WTC11 (cell line): ENCODE data around the gene ARMC9. TPM values are rescaled to one million over a fixed set of nuclear protein-coding genes. Genes with fewer than 3 reads are reported as not detected.

Source experiments
- ATAC-seq: fragments of 200-7000 bp; cut with Tn5 transposase; 2 replicates; pipeline ENCODE4 v1.10.0; 2021; ENCODE audit warnings: mild to moderate bottlenecking, moderate library complexity
- CTCF ChIA-PET: fragments of 300-600 bp; sonication (Branson Sonifier 250); formaldehyde crosslinking; loops from one replicate; lab custom pipeline; 2021; ENCODE audit warnings: antibody characterized with exemption; lab: Charles Lee
- POLR2A ChIA-PET: fragments of 350-600 bp; sonication (Branson Sonifier 250); formaldehyde crosslinking; loops from one replicate; lab custom pipeline; 2021; ENCODE audit warnings: antibody characterized with exemption; lab: Charles Lee
- DNase-seq: peaks from one replicate; pipeline ENCODE4 v3.0.0; 2021; ENCODE audit warnings: low spot score
- H3K27ac Mint-ChIP-seq: 2 replicates; pipeline ENCODE4 v1.8.0; 2021; ENCODE audit warnings: mixed read lengths
- H3K27me3 Mint-ChIP-seq: 2 replicates; pipeline ENCODE4 v1.8.0; 2021; ENCODE audit warnings: low read depth, mild to moderate bottlenecking, moderate library complexity, mixed read lengths
- H3K36me3 Mint-ChIP-seq: 2 replicates; pipeline ENCODE4 v1.8.0; 2021; ENCODE audit warnings: mixed read lengths
- H3K4me1 Mint-ChIP-seq: 2 replicates; pipeline ENCODE4 v1.8.0; 2022; ENCODE audit warnings: mixed read lengths
- H3K4me3 Mint-ChIP-seq: 2 replicates; pipeline ENCODE4 v1.8.0; 2021; ENCODE audit warnings: mild to moderate bottlenecking, moderate library complexity, mixed read lengths
- H3K9me3 Mint-ChIP-seq: 2 replicates; pipeline ENCODE4 v1.8.0; 2021; ENCODE audit warnings: mixed read lengths
- AR ChIP-seq: fragments of 250-450 bp; sonication (Bioruptor Pico); IDR thresholded peaks from 2 replicates; pipeline ENCODE4 v1.9.0; 2021; ENCODE audit warnings: mild to moderate bottlenecking
- ATF1 ChIP-seq: sonication (generic); formaldehyde crosslinking; IDR thresholded peaks from 2 replicates; pipeline ENCODE4 v1.8.1; 2023; ENCODE audit warnings: mild to moderate bottlenecking, moderate library complexity, missing genetic modification reagents
- ATF3 ChIP-seq: sonication (generic); formaldehyde crosslinking; conservative IDR thresholded peaks from 2 replicates; pipeline ENCODE4 v1.8.1; 2022; ENCODE audit warnings: mild to moderate bottlenecking, missing genetic modification reagents
- E2F1 ChIP-seq: sonication (generic); formaldehyde crosslinking; IDR thresholded peaks from 2 replicates; pipeline ENCODE4 v1.8.0; 2022; ENCODE audit warnings: mild to moderate bottlenecking, missing genetic modification reagents
- ELF4 ChIP-seq: sonication (generic); formaldehyde crosslinking; IDR thresholded peaks from 2 replicates; pipeline ENCODE4 v1.8.1; 2022; ENCODE audit warnings: low read depth, mild to moderate bottlenecking, moderate library complexity, missing genetic modification reagents
- EMX1 ChIP-seq: fragments of 250-450 bp; sonication (Bioruptor Pico); IDR thresholded peaks from 2 replicates; pipeline ENCODE4 v1.8.0; 2021; ENCODE audit warnings: mild to moderate bottlenecking
- FOXP4 ChIP-seq: sonication (generic); formaldehyde crosslinking; IDR thresholded peaks from 2 replicates; pipeline ENCODE4 v1.8.0; 2022; ENCODE audit warnings: mild to moderate bottlenecking, missing genetic modification reagents
- GRHL2 ChIP-seq: fragments of 250-450 bp; sonication (Bioruptor Pico); IDR thresholded peaks from 2 replicates; pipeline ENCODE4 v1.8.0; 2022; ENCODE audit warnings: mild to moderate bottlenecking, moderate library complexity; ENCODE audit not compliant: insufficient replicate concordance, severe bottlenecking
- MAX ChIP-seq: sonication (generic); formaldehyde crosslinking; IDR thresholded peaks from 2 replicates; pipeline ENCODE4 v1.8.0; 2022; ENCODE audit warnings: mild to moderate bottlenecking, missing genetic modification reagents
- MLX ChIP-seq: sonication (generic); formaldehyde crosslinking; IDR thresholded peaks from 2 replicates; pipeline ENCODE4 v1.8.1; 2023; ENCODE audit warnings: mild to moderate bottlenecking, missing genetic modification reagents, moderate library complexity
- NR1H2 ChIP-seq: sonication (generic); formaldehyde crosslinking; IDR thresholded peaks from 2 replicates; pipeline ENCODE4 v1.9.0; 2021; ENCODE audit warnings: mild to moderate bottlenecking, moderate library complexity, missing genetic modification reagents
- NR2C2 ChIP-seq: sonication (generic); formaldehyde crosslinking; IDR thresholded peaks from 2 replicates; pipeline ENCODE4 v1.8.0; 2022; ENCODE audit warnings: mild to moderate bottlenecking, missing genetic modification reagents
- SMAD3 ChIP-seq: sonication (generic); formaldehyde crosslinking; IDR thresholded peaks from 2 replicates; pipeline ENCODE4 v1.8.0; 2022; ENCODE audit warnings: missing genetic modification reagents, mild to moderate bottlenecking, borderline replicate concordance
- ZNF121 ChIP-seq: sonication (generic); formaldehyde crosslinking; IDR thresholded peaks from 2 replicates; pipeline ENCODE4 v1.8.0; 2023; ENCODE audit warnings: missing genetic modification reagents
- ZNF138 ChIP-seq: sonication (generic); formaldehyde crosslinking; conservative IDR thresholded peaks from 2 replicates; pipeline ENCODE4 v1.8.1; 2022; ENCODE audit warnings: mild to moderate bottlenecking, moderate library complexity, missing genetic modification reagents
- ZNF396 ChIP-seq: fragments of 250-450 bp; sonication (Bioruptor Pico); IDR thresholded peaks from 2 replicates; pipeline ENCODE4 v1.8.0; 2021; ENCODE audit warnings: mild to moderate bottlenecking, moderate library complexity, borderline replicate concordance
- ZNF532 ChIP-seq: fragments of 250-450 bp; sonication (Bioruptor Pico); IDR thresholded peaks from 2 replicates; pipeline ENCODE4 v1.9.0; 2021; ENCODE audit warnings: mild to moderate bottlenecking, borderline replicate concordance
- ZNF671 ChIP-seq: fragments of 250-450 bp; sonication (Bioruptor Pico); IDR thresholded peaks from 2 replicates; pipeline ENCODE4 v1.8.0; 2021; ENCODE audit warnings: mild to moderate bottlenecking
- ZSCAN18 ChIP-seq: fragments of 250-450 bp; sonication (Bioruptor Pico); IDR thresholded peaks from 2 replicates; pipeline ENCODE4 v2.1.2; 2022; ENCODE audit warnings: mild to moderate bottlenecking, moderate library complexity
- total RNA-seq: library from RNA; stranded (reverse); gene quantifications from 3 replicates; pipeline ENCODE4 v1.2.3, GENCODE V29; 2021

ARMC9 gene
- total RNA-seq, 1 experiment from 2014 or later, result 34.9 TPM

- ChIA-PET POLR2A (interaction anchor here (0.5 kb wide), 1 partner anchor 132 kb away, joined by 3 read pairs; no protein-coding TSS in a partner anchor), CTCF (interaction anchor here (0.8 to 2.4 kb wide), 7 partner anchors 9 to 95 kb away, joined by 3 to 9 read pairs (median 5); no protein-coding TSS in a partner anchor)
- Mint-ChIP-seq H3K4me1 (peaks cover 47% of the 10 kb centered on the region), H3K4me3 (no peak overlapping the region), H3K27ac (0 out of 2 replicates have a peak overlapping the region, but pooled peaks have one; percentile 7), H3K36me3 (peaks cover 3% of the 10 kb centered on the region; the same call in 1 of the 2 replicates), H3K9me3 (no peaks in the 10 kb centered on the region), H3K27me3 (no peaks in the 10 kb centered on the region)
- ATAC-seq, result no peak
- no peak for DNase-seq
- no peak for TF ChIP-seq NR2C2 (CRISPR knock-in tag)
- no peak for TF ChIP-seq AR
- TF ChIP-seq ELF4 (CRISPR knock-in tag), result no peak
- no peak for TF ChIP-seq ZNF396
- TF ChIP-seq ATF3 (CRISPR knock-in tag), result no peak
- TF ChIP-seq EMX1 (CRISPR knock-in tag), result no peak
- TF ChIP-seq SMAD3 (CRISPR knock-in tag), result no peak
- no peak for TF ChIP-seq ZNF121 (CRISPR knock-in tag)
- TF ChIP-seq FOXP4 (CRISPR knock-in tag), result no peak
- TF ChIP-seq ZSCAN18 (CRISPR knock-in tag), result no peak
Observed at GRCh38 chr2:231356466-231356844, 158.0 kb downstream of the ARMC9 start.

GRCh38 chr2:231357048-231357447 is 158.6 kb downstream of the ARMC9 start:
- no peak for DNase-seq
- no peaks in the 10 kb centered on the region for H3K27me3 Mint-ChIP-seq
- H3K4me3 Mint-ChIP-seq, result no peak overlapping the region
- no peak for ATAC-seq
- peaks cover 3% of the 10 kb centered on the region; the same call in 1 of the 2 replicates for H3K36me3 Mint-ChIP-seq
- H3K4me1 Mint-ChIP-seq, result peaks cover 52% of the 10 kb centered on the region
- ChIA-PET CTCF (interaction anchor here (1.4 to 2.4 kb wide), 3 partner anchors 10 to 61 kb away, joined by 3 to 9 read pairs (median 7); no protein-coding TSS in a partner anchor), POLR2A (no interaction called here)
- H3K9me3 Mint-ChIP-seq, result no peaks in the 10 kb centered on the region
- peak overlapping the region; percentile 47; the same call in 1 of the 2 replicates for H3K27ac Mint-ChIP-seq
- no peak for TF ChIP-seq ZSCAN18 (CRISPR knock-in tag)
- no peak for TF ChIP-seq ATF1 (CRISPR knock-in tag)
- TF ChIP-seq ATF3 (CRISPR knock-in tag), result no peak
- no peak for TF ChIP-seq MLX (CRISPR knock-in tag)
- no peak for TF ChIP-seq NR1H2 (CRISPR knock-in tag)
- no peak for TF ChIP-seq MAX
- no peak for TF ChIP-seq ZNF671 (CRISPR knock-in tag)
- no peak for TF ChIP-seq ZNF532 (CRISPR knock-in tag)
- no peak for TF ChIP-seq E2F1 (CRISPR knock-in tag)
- no peak for TF ChIP-seq GRHL2 (CRISPR knock-in tag)
- no peak for TF ChIP-seq ZNF138 (CRISPR knock-in tag)
